Activated T-helper 17 cell treated with anti-CD3 and anti-CD28 coated beads, Interleukin-2, amount 50 U/mL, for 72 hours (primary cell): ENCODE data around the gene CACHD1. TPM values are rescaled to one million over a fixed set of nuclear protein-coding genes. Genes with fewer than 3 reads are reported as not detected.
"Not testable (repeated sequence)": the region's sequence is repeated elsewhere in the genome, so short reads cannot be mapped to it uniquely, and the experiment has no call there.

Experiments
- ATAC-seq: fragments of 150-1000 bp; cut with Tn5 transposase; replicated peaks from 2 replicates; pipeline ENCODE4 v1.10.0; 2021; ENCODE audit warnings: mild to moderate bottlenecking, moderate library complexity
- H3K27ac Mint-ChIP-seq: one replicate; pipeline ENCODE4 v1.8.0; 2022; ENCODE audit warnings: mixed read lengths
- H3K27me3 Mint-ChIP-seq: one replicate; pipeline ENCODE4 v1.8.0; 2022; ENCODE audit warnings: mixed read lengths
- H3K36me3 Mint-ChIP-seq: one replicate; pipeline ENCODE4 v1.8.0; 2022; ENCODE audit warnings: low read depth, mild to moderate bottlenecking, mixed read lengths
- H3K4me1 Mint-ChIP-seq: one replicate; pipeline ENCODE4 v1.8.0; 2022; ENCODE audit warnings: mixed read lengths
- H3K4me3 Mint-ChIP-seq: one replicate; pipeline ENCODE4 v1.8.0; 2022; ENCODE audit warnings: mild to moderate bottlenecking, mixed read lengths
- H3K9me3 Mint-ChIP-seq: one replicate; pipeline ENCODE4 v1.8.0; 2022; ENCODE audit warnings: mixed read lengths
- total RNA-seq, 2 donors: library from RNA; stranded (reverse); gene quantifications; one replicate each; pipeline ENCODE4 v1.2.3, GENCODE V29; 2022

Gene CACHD1
- total RNA-seq, 2 donors from 2014 or later = 0.06 TPM; not detected in 1

GRCh38 chr1:64608651-64609048 is 138.7 kb downstream of the CACHD1 start:
- Mint-ChIP-seq H3K27me3 (no peaks in the 10 kb centered on the region), H3K4me3 (no peak overlapping the region), H3K9me3 (peaks cover 5% of the 10 kb centered on the region), H3K36me3 (no peaks in the 10 kb centered on the region), H3K4me1 (no peaks in the 10 kb centered on the region), H3K27ac (no peak overlapping the region)
- ATAC-seq = no peak

- ATAC-seq, H3K4me3 Mint-ChIP-seq: not testable (repeated sequence)
Observed at GRCh38 chr1:64610950-64611349, 141.0 kb downstream of the CACHD1 start.

GRCh38 chr1:64616039-64616438 is 146.1 kb downstream of the CACHD1 start:
- H3K4me3 Mint-ChIP-seq = no peak overlapping the region
- H3K9me3 Mint-ChIP-seq = peaks cover 5% of the 10 kb centered on the region
- H3K4me1 Mint-ChIP-seq = no peaks in the 10 kb centered on the region
- ATAC-seq = no peak
- no peak overlapping the region for H3K27ac Mint-ChIP-seq
- no peaks in the 10 kb centered on the region for H3K36me3 Mint-ChIP-seq
- peaks cover 31% of the 10 kb centered on the region for H3K27me3 Mint-ChIP-seq

More at GRCh38 chr1:64610950-64611349, 141.0 kb downstream of the CACHD1 start:
- not testable (repeated sequence) for H3K27ac Mint-ChIP-seq, H3K36me3 Mint-ChIP-seq, H3K4me1 Mint-ChIP-seq, H3K9me3 Mint-ChIP-seq
- H3K27me3 Mint-ChIP-seq = peaks cover 15% of the 10 kb centered on the region

- H3K9me3 Mint-ChIP-seq = no peaks in the 10 kb centered on the region
- H3K27ac Mint-ChIP-seq = no peak overlapping the region
- no peak overlapping the region for H3K4me3 Mint-ChIP-seq
- no peaks in the 10 kb centered on the region for H3K4me1 Mint-ChIP-seq
- peak; percentile 90 for ATAC-seq
- no peaks in the 10 kb centered on the region for H3K36me3 Mint-ChIP-seq
- H3K27me3 Mint-ChIP-seq = peaks cover 8% of the 10 kb centered on the region
Observed at GRCh38 chr1:64623750-64624191, 153.8 kb downstream of the CACHD1 start.

DNA sequence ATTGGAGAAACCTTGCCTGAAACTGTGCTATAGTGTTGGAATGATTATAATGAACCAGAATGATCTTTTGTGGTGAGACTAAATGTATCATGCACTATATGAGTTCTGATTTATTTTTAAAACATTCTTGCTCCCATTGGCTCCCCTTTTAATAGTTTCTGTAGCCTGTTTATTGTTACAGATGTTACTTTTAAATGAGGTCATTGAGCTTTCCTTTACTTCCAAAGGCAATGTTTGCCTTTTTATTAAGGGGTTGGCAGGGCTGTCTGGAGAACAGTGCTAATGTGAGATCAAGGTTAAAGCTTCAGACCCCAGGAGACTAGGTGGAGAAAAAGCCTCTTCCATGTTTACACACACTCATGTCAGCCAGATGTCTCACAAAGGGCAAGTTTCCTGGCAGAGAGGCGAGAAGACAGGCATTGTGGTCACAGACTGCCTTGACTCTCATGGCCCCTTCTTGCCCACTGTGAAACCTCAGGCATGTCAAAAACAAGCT is 154.3 kb downstream of the CACHD1 start:
- Mint-ChIP-seq H3K9me3 (no peaks in the 10 kb centered on the region), H3K27ac (no peak overlapping the region), H3K27me3 (peaks cover 5% of the 10 kb centered on the region), H3K36me3 (no peaks in the 10 kb centered on the region), H3K4me1 (no peaks in the 10 kb centered on the region), H3K4me3 (no peak overlapping the region)
- ATAC-seq = peak; percentile 70

DNA sequence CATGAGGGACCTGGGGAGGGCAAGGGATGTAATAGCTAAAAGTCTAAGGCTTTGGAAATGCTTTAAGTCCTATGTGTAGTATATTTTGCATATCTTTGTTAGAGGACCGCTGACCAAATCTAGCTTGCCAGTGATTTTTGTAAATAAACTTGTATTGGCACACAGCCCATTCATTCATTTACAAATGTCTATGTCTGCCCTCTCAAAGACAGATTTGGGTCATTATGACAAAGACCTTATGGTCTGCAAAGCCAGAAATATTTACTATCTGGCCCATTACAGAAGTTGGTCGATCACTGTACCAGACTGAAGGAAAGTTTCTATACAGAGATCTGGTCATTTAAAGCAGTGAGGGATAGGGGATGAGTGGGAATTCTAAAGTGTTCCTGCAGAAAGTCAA is 154.9 kb downstream of the CACHD1 start:
- Mint-ChIP-seq H3K27ac (no peak overlapping the region), H3K4me1 (no peaks in the 10 kb centered on the region), H3K9me3 (no peaks in the 10 kb centered on the region), H3K4me3 (no peak overlapping the region), H3K27me3 (peaks cover 4% of the 10 kb centered on the region), H3K36me3 (no peaks in the 10 kb centered on the region)
- no peak for ATAC-seq

GRCh38 chr1:64630611-64631010 is 160.7 kb downstream of the CACHD1 start:
- Mint-ChIP-seq H3K4me3 (peak overlapping the region; percentile 55), H3K36me3 (no peaks in the 10 kb centered on the region), H3K4me1 (peaks cover 3% of the 10 kb centered on the region), H3K27ac (no peak overlapping the region), H3K9me3 (no peaks in the 10 kb centered on the region), H3K27me3 (peaks cover 3% of the 10 kb centered on the region)
- no peak for ATAC-seq

DNA sequence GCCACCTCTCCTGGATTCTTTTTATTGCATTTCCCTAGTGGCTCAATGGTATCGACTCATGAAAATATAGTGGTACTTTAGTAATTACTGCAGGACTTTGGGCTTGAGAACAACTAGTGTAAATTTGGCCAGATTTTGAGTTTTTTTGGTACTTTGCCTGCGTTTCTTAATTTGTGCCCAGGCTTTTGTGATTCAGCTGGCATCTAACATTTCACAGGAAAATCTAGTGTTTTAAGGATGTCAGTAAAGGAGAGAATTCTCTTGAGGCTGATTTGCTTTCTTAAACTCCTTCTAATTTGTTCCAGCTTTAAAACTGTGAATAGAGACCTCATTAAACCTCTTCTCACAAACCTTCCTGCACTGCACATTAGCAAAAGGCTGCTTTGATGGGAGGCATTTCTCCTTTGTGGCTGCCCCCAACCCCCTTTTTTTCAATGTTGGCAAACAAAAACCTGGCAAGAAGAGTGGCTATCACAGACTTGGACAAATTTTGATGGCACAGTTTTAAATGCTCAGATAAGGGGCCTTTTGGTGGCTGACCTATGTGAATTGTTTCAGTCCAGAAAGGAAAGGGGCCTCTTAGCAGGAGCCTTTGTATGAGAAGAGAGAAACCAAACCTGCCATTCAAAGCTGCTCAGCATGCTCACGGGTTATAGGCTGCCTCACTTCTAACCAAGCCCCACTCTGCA is 161.6 kb downstream of the CACHD1 start:
- Mint-ChIP-seq H3K9me3 (no peaks in the 10 kb centered on the region), H3K4me1 (peaks cover 3% of the 10 kb centered on the region), H3K4me3 (peak overlapping the region; percentile 55), H3K27me3 (peaks cover 3% of the 10 kb centered on the region), H3K36me3 (no peaks in the 10 kb centered on the region), H3K27ac (no peak overlapping the region)
- no peak for ATAC-seq

- Mint-ChIP-seq H3K27ac (no peak overlapping the region), H3K27me3 (peaks cover 3% of the 10 kb centered on the region), H3K4me1 (peaks cover 3% of the 10 kb centered on the region), H3K9me3 (no peaks in the 10 kb centered on the region), H3K4me3 (no peak overlapping the region), H3K36me3 (no peaks in the 10 kb centered on the region)
- ATAC-seq = no peak
Observed at GRCh38 chr1:64632936-64633335, 163.0 kb downstream of the CACHD1 start.

DNA sequence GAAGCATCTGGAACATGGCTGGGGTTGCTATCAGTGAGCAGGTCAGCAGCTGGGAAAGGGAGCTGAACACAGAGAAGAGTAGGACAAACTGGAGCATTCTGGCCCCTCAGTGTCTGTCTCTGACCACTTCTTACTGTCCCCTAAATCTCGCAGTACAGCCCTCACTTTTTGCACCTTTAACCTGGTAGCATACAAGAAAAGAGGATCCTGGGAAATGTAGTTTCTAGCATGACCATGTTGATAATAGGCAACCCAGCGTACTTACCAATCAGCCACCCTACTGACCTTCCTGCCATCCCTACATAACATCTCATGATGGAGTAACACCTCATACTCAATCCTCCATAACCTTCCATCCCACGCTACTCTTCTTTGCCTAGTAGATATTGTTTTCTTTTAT is 175.8 kb downstream of the CACHD1 start:
- H3K9me3 Mint-ChIP-seq = no peaks in the 10 kb centered on the region

GRCh38 chr1:64650411-64650810 is 180.5 kb downstream of the CACHD1 start:
- Mint-ChIP-seq H3K27ac (no peak overlapping the region), H3K4me3 (no peak overlapping the region)

More for the DNA sequence above, 175.8 kb downstream of the CACHD1 start:
- no peak overlapping the region for H3K4me3 Mint-ChIP-seq
- H3K4me1 Mint-ChIP-seq = no peaks in the 10 kb centered on the region
- peaks cover 8% of the 10 kb centered on the region for H3K27me3 Mint-ChIP-seq
- H3K36me3 Mint-ChIP-seq = no peaks in the 10 kb centered on the region
- ATAC-seq = no peak
- H3K27ac Mint-ChIP-seq = no peak overlapping the region

DNA sequence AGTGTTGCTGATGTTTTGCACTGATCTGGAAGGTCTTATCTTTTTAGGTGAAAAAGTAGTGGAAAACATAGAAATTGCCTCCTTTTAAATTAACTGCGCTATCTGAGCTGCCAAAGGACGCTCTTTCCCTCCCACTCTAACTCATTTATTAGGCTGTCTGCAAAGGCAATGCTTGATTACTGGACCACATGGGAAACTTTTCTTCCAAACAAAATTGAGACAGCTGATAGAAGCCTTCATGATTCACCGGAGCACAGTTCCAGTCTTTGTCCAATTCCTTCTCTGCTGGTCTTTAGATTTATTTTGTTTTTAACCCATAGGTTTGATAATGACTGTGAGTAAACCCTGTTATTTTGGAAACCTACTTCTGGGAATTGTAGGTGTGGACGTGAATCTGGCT is 181.9 kb downstream of the CACHD1 start:
- no peak overlapping the region for H3K4me3 Mint-ChIP-seq
- H3K4me1 Mint-ChIP-seq = no peaks in the 10 kb centered on the region
- no peak overlapping the region for H3K27ac Mint-ChIP-seq
- ATAC-seq = no peak
- no peaks in the 10 kb centered on the region for H3K9me3 Mint-ChIP-seq
- peaks cover 24% of the 10 kb centered on the region for H3K27me3 Mint-ChIP-seq
- H3K36me3 Mint-ChIP-seq = no peaks in the 10 kb centered on the region

More at GRCh38 chr1:64650411-64650810, 180.5 kb downstream of the CACHD1 start:
- Mint-ChIP-seq H3K36me3 (no peaks in the 10 kb centered on the region), H3K9me3 (no peaks in the 10 kb centered on the region), H3K27me3 (peaks cover 27% of the 10 kb centered on the region), H3K4me1 (no peaks in the 10 kb centered on the region)
- ATAC-seq = no peak

DNA sequence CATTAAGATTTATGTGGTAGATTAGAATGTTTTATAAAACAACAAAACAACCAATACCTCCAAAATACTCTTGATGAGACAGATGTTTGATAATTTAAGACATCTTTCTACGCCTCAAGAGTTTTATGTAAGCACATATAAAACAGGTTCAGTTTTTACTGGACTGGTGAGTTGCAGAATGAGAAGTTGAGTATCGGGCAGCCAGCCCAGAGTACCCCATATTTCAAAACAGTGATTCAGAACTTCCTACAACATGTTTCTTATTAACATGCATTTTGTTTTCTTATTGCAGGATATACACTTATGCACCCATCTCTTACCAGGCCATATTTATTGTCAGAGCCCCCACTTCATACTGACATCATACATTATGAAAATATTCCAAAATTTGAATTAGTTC is 183.5 kb downstream of the CACHD1 start:
- H3K9me3 Mint-ChIP-seq = no peaks in the 10 kb centered on the region
- H3K36me3 Mint-ChIP-seq = no peaks in the 10 kb centered on the region
- ATAC-seq = no peak
- H3K27me3 Mint-ChIP-seq = peaks cover 24% of the 10 kb centered on the region
- no peaks in the 10 kb centered on the region for H3K4me1 Mint-ChIP-seq
- H3K4me3 Mint-ChIP-seq = no peak overlapping the region
- H3K27ac Mint-ChIP-seq = no peak overlapping the region

DNA sequence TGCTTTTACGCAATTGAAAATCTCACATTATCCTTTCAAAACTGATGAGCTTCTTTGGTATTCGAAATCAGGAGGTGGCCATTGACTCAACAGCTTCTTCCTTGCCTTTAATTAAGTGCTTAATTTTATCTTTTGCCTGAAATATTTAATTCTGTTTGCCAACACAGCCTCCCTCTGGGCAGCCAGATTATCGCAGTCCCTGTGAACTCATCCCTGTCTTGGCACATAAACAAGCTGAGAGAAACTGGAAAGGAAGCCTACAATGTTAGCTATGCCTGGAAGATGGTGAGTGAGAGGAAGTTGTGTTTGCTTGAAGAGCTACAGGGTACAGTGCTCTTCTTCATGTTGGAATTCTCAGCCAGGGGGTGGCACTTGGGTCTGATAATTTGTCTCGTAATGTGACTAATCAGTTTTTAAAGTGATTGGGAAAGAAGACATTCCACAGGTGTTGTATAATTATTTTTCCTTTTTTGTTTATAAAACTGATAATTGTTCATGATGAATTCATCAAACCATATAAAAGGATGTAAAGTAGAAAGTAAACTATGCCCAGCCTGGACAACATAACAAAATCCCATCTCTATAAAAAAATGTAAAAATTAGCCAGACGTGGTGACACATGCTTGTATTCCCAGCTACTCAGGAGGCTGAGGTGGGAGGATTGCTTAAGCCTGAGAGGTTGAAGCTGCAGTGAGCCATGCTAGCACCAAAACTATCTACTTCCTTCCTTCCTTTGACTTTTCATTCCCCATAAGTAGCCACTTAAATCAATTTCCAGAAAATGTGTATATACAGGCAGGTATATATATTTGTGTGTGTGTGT is 184.8 kb downstream of the CACHD1 start:
- H3K27me3 Mint-ChIP-seq = peaks cover 20% of the 10 kb centered on the region

DNA sequence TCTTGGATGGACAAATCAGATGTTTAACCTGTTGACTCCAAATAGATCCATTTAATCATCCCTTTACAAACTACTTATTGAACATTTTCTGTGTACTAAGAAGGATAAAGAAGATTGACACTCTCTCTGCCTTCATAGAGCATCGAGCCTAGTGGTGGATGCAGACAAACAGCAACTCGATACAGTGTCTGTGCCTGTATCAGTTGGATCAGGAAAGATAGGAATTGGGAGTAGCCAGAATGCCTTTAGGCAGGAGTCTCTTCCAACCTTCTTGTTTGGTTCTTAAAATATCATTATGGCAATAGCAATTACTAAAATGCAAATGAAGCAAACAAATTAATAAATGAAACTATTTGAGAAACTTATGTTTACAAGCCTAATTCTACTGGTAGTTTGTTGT is 185.9 kb downstream of the CACHD1 start:
- peaks cover 20% of the 10 kb centered on the region for H3K27me3 Mint-ChIP-seq
- H3K4me1 Mint-ChIP-seq = no peaks in the 10 kb centered on the region
- no peak overlapping the region for H3K4me3 Mint-ChIP-seq
- no peaks in the 10 kb centered on the region for H3K9me3 Mint-ChIP-seq
- no peak for ATAC-seq
- no peaks in the 10 kb centered on the region for H3K36me3 Mint-ChIP-seq
- H3K27ac Mint-ChIP-seq = no peak overlapping the region

More for the DNA sequence above, 184.8 kb downstream of the CACHD1 start:
- ATAC-seq = no peak
- Mint-ChIP-seq H3K36me3 (no peaks in the 10 kb centered on the region), H3K27ac (no peak overlapping the region), H3K9me3 (no peaks in the 10 kb centered on the region), H3K4me3 (no peak overlapping the region), H3K4me1 (no peaks in the 10 kb centered on the region)
